ENCODE data around the gene PKNOX2. TPM values are rescaled to one million over a fixed set of nuclear protein-coding genes. Genes with fewer than 3 reads are reported as not detected.

PKNOX2 gene
- total RNA-seq, 2 donors from 2014 or later, result 4.0 to 6.9 TPM

DNA sequence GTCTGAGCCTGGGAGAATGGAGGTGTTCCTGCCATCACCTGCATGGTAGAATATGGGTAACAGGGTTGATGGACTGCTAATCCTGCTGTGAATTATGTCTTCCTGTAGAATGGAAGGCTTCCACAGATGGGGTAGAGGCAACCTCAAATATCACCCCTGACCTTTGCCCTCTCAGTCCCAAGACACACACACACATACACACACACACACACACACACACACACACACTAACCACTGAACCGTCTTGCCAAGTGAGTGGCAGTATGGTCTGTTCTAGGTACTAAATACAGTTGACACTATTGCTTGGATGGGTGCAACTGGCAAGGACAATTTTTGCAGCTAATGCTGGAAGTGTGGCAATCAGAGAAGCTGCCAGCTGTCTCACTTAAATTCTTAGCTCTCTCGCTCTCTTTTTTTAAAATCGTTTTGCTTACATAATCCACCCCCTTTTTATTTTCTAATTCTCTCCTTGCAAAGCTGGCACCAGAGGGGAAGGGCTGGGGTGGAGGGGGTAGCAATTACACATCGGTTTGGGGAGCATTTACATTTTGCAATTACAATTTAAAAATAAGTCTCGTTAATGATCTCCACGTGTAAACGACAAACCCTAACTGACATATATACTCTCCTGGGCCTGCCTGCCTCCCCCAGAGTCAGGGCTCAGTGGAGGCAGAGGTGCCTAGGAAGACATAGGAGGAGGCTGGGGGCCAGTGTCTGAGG is 169.0 kb downstream of the PKNOX2 start:
- no peaks in the 10 kb centered on the region for H3K9me3 ChIP-seq (ENCODE audit: control insufficient read depth, low read length)
- Mint-ChIP-seq H3K27ac (no peak overlapping the region), H3K9me3 (no peaks in the 10 kb centered on the region), H3K27me3 (ENCODE audit: insufficient read depth) (no peaks in the 10 kb centered on the region), H3K36me3 (ENCODE audit: low read depth) (no peaks in the 10 kb centered on the region), H3K4me3 (no peak overlapping the region), H3K4me1 (peaks cover 34% of the 10 kb centered on the region)
- peaks cover 9% of the 10 kb centered on the region for H3K4me1 ChIP-seq (ENCODE audit: control insufficient read depth, insufficient read depth, low read length)
- H3K27me3 ChIP-seq (ENCODE audit: control insufficient read depth, insufficient read depth, low read length, poor library complexity, severe bottlenecking), result no peaks in the 10 kb centered on the region
- no peak overlapping the region for H3K9ac ChIP-seq (ENCODE audit: extremely low read depth, low read length, poor library complexity, severe bottlenecking)
- H3K4me3 ChIP-seq (ENCODE audit: low read length), result no peak overlapping the region
- WGBS, 2 experiments (ENCODE audit: insufficient coverage in 1 of 2, insufficient read length in 1 of 2), result 95% methylated on average over 6 of the region's 7 CpGs; no CpG with 5 or more reads in 1 of the 2 experiments
- no peaks in the 10 kb centered on the region for H3K36me3 ChIP-seq (ENCODE audit: control insufficient read depth, insufficient read depth, low read length)
- H3K27ac ChIP-seq (ENCODE audit: low read depth, low read length), result no peak overlapping the region
- TF ChIP-seq, protein P1, sequence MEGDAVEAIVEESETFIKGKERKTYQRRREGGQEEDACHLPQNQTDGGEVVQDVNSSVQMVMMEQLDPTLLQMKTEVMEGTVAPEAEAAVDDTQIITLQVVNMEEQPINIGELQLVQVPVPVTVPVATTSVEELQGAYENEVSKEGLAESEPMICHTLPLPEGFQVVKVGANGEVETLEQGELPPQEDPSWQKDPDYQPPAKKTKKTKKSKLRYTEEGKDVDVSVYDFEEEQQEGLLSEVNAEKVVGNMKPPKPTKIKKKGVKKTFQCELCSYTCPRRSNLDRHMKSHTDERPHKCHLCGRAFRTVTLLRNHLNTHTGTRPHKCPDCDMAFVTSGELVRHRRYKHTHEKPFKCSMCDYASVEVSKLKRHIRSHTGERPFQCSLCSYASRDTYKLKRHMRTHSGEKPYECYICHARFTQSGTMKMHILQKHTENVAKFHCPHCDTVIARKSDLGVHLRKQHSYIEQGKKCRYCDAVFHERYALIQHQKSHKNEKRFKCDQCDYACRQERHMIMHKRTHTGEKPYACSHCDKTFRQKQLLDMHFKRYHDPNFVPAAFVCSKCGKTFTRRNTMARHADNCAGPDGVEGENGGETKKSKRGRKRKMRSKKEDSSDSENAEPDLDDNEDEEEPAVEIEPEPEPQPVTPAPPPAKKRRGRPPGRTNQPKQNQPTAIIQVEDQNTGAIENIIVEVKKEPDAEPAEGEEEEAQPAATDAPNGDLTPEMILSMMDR (conservative IDR thresholded peaks at IDR 0.05), result no peak
- DNase-seq, result no peak

GRCh38 chr11:125335106-125335505 is 170.6 kb downstream of the PKNOX2 start:
- no peaks in the 10 kb centered on the region for H3K9me3 Mint-ChIP-seq
- H3K27me3 Mint-ChIP-seq (ENCODE audit: insufficient read depth), result no peaks in the 10 kb centered on the region
- Histone ChIP-seq H3K27me3 (ENCODE audit: control insufficient read depth, insufficient read depth, low read length, poor library complexity, severe bottlenecking) (no peaks in the 10 kb centered on the region), H3K4me1 (ENCODE audit: control insufficient read depth, insufficient read depth, low read length) (peaks cover 9% of the 10 kb centered on the region), H3K9me3 (ENCODE audit: control insufficient read depth, low read length) (no peaks in the 10 kb centered on the region), H3K27ac (ENCODE audit: low read depth, low read length) (peak overlapping the region; percentile 19), H3K36me3 (ENCODE audit: control insufficient read depth, insufficient read depth, low read length) (no peaks in the 10 kb centered on the region), H3K9ac (ENCODE audit: extremely low read depth, low read length, poor library complexity, severe bottlenecking) (no peak overlapping the region), H3K4me3 (ENCODE audit: low read length) (no peak overlapping the region)
- H3K4me3 Mint-ChIP-seq, result no peak overlapping the region
- H3K4me1 Mint-ChIP-seq, result peaks cover 27% of the 10 kb centered on the region
- H3K36me3 Mint-ChIP-seq (ENCODE audit: low read depth), result no peaks in the 10 kb centered on the region
- 89 to 93% methylated on average over 3 to 5 of the region's 5 CpGs for WGBS, 2 experiments (ENCODE audit: insufficient coverage in 1 of 2, insufficient read length in 1 of 2)
- TF ChIP-seq, protein P1 (conservative IDR thresholded peaks at IDR 0.05), result no peak
- H3K27ac Mint-ChIP-seq, result no peak overlapping the region
- DNase-seq, result no peak

DNA sequence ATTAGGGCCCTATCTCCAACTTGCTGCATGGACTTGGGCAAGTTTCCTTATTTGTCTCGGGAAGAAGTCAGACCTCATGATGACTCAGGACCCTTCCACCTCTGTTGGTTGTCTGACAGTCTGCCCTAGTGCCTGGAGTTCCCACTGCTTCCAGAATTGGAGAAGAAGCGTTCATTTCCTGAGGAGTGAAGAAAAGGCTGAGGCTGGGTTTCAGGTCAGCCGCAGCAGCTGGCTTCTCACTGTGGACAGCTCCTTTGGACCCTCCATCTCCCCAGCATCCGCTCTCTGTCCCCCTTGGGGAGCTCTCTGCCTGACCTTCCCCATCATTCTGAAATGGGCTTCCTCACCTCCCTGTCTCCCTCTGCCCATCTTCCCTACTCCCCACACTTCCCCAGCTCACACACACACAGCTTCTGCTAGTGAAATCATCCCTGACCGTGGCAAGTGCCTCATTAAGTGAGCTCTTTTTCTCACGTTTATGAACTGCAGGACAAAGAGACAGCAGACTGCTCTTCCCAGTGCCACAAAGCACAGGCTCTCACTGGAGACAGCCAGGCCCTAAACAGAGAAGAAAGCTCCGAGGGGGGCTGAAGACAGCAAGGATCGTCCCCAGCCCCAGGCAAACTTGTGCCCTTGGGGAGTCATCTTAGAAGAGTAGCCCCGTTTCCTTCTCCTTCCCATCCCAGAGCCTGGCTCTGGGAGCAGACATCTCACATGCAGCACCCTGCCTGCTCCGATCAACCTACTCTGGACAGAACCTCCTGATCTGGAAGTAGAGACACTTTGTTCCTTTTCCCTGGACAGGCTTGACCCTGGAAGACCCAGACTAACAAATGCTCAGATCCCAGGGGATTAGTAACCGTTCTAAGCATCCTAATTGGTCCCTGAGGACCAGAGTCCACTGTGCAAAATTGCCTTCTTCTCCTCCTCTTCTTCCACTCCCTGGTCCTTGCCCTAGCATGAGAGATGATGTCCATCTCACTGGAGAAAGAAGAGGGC is 173.6 kb downstream of the PKNOX2 start:
- H3K4me3 ChIP-seq (ENCODE audit: low read length), result no peak overlapping the region
- H3K4me1 ChIP-seq (ENCODE audit: control insufficient read depth, insufficient read depth, low read length), result no peaks in the 10 kb centered on the region
- no peaks in the 10 kb centered on the region for H3K9me3 ChIP-seq (ENCODE audit: control insufficient read depth, low read length)
- H3K36me3 Mint-ChIP-seq (ENCODE audit: low read depth), result no peaks in the 10 kb centered on the region
- no peaks in the 10 kb centered on the region for H3K36me3 ChIP-seq (ENCODE audit: control insufficient read depth, insufficient read depth, low read length)
- no peak overlapping the region for H3K27ac Mint-ChIP-seq
- H3K9me3 Mint-ChIP-seq, result no peaks in the 10 kb centered on the region
- peak; percentile 42 for DNase-seq
- no peak overlapping the region for H3K9ac ChIP-seq (ENCODE audit: extremely low read depth, low read length, poor library complexity, severe bottlenecking)
- no peak overlapping the region for H3K27ac ChIP-seq (ENCODE audit: low read depth, low read length)
- TF ChIP-seq, protein P1 (conservative IDR thresholded peaks at IDR 0.05), result no peak
- peaks cover 10% of the 10 kb centered on the region for H3K4me1 Mint-ChIP-seq
- 83 to 84% methylated on average over 8 to 11 of the region's 11 CpGs for WGBS, 2 experiments (ENCODE audit: insufficient coverage in 1 of 2, insufficient read length in 1 of 2)
- H3K4me3 Mint-ChIP-seq, result no peak overlapping the region
- no peaks in the 10 kb centered on the region for H3K27me3 Mint-ChIP-seq (ENCODE audit: insufficient read depth)
- no peaks in the 10 kb centered on the region for H3K27me3 ChIP-seq (ENCODE audit: control insufficient read depth, insufficient read depth, low read length, poor library complexity, severe bottlenecking)

Data from endodermal cell (in vitro differentiated cells).